T-helper 1 cell treated with Interleukin-12 subunit alpha and Interleukin-12 subunit beta and Interleukin-4 antibody, amounts not matched to agents 30 ng/mL and 1 ng/mL, for 36 hours (primary cell): ENCODE measurements around the gene MFSD6. TPM values are rescaled to one million over a fixed set of nuclear protein-coding genes. Genes with fewer than 3 reads are reported as not detected.
"Not testable (repeated sequence)": the region's sequence is repeated elsewhere in the genome, so short reads cannot be mapped to it uniquely, and the experiment has no call there.

Source experiments
- intact Hi-C: fragments of 100-400 bp; cut with micrococcal nuclease; formaldehyde crosslinking; loops from one replicate; pipeline ENCODE4 v1.15.1; 2024
- total RNA-seq: library from RNA; stranded (reverse); gene quantifications from 2 replicates; pipeline ENCODE4 v1.2.3, GENCODE V29; 2022

Gene MFSD6
- total RNA-seq, 1 donor from 2014 or later, result 53.9 TPM

DNA sequence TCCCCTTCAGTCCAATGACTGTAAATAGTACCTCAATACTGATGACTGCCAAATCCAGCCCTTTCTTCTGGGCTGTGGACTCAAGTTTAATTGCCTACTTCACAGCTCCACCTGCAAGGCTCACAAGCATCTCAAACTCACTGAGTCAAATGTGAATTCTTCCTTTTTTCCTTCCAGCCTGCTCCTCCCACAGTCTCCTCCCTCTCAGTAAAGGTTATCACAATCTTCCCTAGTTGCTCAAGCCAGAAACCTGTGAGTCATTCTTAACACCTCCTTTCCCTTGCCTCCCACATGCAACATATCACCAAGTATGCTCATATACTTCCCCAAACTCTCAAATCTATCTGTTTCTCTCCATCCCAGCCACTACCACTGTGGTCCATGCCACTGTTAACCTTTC, 3.7 kb upstream of the MFSD6 start:
- intact Hi-C loops, result no loop called here

DNA sequence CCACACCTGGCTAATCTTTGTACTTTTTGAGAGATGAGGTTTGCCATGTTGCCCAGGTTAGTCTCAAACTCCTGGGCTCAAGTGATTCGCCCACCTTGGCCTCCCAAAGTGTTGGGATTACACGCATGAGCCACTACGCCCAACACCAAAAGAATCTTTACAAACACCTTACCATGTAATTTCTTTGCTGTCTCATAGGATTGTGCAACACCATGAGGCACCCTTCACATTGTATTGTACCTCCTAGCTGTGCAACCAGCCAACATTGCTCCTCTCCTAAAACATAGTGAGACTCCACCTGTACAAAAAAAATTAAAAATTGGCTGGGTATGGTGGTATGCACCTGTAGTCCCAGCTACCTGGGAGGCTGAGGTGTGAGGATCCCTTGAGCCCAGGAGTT, 3.1 kb upstream of the MFSD6 start:
- intact Hi-C loops, result loop anchor here (5.0 kb wide), 3 partner anchors 63 to 643 kb away; partner anchors contain the start of genes INPP1 and OSGEPL1

DNA sequence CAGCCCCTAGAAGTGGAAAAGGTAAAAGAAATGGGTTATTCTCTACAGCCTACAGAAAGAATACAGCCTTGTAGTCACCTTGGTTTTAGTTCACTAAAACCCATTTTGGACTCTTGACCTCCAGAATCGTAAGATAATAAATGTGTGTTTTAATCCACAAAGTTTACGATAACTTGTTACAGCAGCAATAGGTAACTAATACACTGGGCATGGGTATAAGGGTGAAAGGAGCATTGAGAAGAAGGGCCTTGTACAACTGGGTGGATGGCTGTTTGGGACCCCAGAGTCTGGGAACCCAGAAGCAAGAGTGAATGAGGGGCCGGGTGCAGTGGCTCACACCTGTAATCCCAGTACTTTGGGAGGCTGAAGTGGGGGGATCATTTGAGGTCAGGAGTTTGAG, 2.2 kb upstream of the MFSD6 start:
- intact Hi-C loops, result loop anchor here (2.0 to 5.0 kb wide), 5 partner anchors 23 to 745 kb away; partner anchors contain the start of genes ASNSD1, INPP1 and OSGEPL1

DNA sequence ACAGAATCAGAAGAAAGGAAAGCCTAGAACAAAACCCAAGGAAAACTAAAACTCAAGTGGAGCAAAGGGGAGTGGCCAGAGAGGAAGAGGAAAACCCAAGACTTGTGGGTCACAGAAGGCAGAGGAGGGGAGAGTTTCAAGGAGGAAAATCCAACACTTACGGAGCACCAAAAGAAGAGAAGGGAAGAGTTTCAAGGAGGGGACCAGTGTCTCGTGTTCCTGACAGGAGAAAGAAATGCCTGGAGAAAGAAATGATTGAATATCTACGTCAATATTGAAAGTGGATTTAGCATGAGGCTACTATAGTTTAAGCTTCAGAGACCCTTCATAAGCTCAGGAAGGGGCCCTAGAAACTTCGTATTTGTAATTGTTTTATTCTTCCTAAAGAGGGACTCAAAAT, 1.4 kb upstream of the MFSD6 start:
- intact Hi-C loops, result loop anchor here (1.0 to 5.0 kb wide), 12 partner anchors 8 to 966 kb away; partner anchors contain the start of genes ASNSD1, HIBCH, INPP1 and NEMP2

DNA sequence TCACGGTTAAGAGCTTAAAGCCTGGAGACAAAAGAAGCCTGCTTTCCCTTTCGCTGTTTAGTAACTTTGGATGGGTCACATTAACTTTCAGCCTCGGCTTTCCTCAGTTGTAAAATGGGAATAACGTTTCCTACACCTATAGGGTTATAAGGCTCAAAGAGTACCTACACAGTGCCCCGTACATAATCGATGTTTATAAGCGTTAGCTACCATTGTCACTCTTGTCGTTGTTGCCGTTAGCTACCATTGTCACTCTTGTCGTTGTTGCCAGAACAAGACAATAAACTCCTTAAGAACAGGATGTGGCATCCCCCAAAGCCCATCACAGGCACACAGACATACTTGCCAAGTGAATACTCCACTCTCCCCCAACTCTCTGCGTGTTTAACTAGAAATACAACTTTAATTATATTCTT, 901 bp upstream of the MFSD6 start:
- intact Hi-C loops, result loop anchor here (1.0 to 5.0 kb wide), 12 partner anchors 8 to 966 kb away; partner anchors contain the start of genes ASNSD1, HIBCH, INPP1 and NEMP2

DNA sequence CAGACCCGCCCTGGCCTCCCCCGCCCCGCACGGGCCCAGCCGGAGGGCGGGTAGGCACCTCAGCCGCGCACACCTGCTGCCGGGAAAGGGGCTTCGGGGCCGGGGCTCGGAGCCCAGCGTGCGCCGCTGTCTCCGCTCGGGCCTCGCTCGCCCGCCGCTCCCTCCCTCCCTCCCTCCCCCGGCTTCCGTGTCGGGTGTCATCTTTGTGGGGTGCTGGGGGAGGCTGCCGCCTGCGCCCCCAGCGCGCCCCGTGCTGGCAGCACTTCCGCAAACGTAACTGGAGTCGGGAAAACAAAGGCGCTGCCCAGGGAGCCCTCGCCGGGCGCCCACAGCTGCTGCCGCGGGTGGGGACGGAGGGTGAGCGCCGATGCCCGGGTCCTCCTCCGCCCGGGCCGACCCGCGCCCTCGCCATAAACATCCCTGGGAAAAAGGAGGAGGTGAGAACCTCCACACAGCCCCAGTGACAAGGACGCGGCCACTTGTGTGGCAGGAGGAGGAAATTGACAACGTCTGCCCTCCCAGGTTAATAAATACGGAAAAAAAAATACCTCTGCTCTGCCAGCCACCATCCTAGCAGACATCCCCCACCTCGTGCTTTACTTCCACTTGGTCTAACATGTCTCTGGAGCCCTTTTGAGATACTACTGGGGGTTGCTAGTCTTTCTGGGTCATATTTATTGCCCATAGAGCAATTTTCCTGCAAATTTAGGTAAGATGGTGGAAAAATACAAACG, 550 bp downstream of the MFSD6 start:
- intact Hi-C loops, result loop anchor here (1.0 to 5.0 kb wide), 6 partner anchors 66 to 1272 kb away; partner anchors contain the start of genes INPP1 and OSGEPL1

DNA sequence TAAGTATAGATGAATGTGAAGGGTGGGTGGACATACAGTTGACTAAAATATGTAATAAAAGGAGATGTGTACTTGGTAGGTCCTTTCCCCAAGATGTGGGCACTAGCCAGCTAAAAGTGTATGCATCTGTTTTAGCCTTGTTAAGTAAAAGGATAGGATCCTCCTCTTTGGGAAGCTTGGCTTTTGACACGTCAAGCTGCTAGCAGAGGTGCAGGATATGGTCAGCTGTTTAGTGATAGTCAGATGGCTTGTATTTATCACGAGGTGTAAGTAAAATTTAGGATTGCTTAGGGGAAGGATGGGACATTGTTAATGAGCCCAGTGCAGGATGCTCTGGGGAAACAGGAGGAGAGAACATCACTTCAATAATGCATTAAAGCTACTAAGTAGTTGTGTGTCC, 1.5 kb downstream of the MFSD6 start:
- intact Hi-C loops, result loop anchor here (2.0 to 5.0 kb wide), 5 partner anchors 67 to 1271 kb away; partner anchors contain the start of genes INPP1 and OSGEPL1

DNA sequence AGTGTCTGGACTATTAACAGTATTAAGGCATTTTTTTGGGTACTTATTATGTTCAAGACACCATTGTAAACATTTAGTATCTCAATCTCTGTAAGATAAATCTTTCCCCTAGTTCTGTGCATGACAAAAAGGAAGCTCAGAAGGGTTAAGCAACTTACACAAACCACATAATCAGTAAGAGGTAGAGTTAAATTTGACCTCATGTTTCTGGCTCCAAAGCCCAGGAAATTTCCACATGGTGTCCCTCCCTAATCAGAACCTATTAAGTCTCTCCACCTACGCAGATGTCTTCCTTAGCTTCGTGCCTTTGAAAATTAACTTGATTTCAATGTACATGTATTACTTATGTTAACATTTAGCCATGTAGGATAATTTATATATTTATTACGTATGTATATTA, 2.0 kb downstream of the MFSD6 start:
- intact Hi-C loops, result no loop called here

DNA sequence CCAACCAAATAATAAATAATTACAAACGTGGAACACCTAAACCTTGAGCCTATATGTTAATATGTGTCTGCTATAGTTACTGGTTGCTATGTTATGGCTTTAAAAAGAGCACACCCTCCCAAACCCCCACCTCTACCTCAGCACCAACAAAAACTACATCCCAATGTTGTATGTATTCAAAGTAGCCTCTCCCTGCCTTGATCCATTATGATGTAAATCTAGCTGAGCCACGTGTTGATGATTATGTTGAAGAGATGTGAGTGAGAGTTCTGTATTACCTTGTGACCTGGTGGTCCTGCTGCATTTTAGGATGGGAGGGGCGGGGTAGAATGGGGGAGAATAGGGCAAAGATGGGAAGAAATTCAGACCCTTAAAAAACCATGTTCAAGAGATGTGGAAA, 4.8 kb downstream of the MFSD6 start:
- intact Hi-C loops, result no loop called here

DNA sequence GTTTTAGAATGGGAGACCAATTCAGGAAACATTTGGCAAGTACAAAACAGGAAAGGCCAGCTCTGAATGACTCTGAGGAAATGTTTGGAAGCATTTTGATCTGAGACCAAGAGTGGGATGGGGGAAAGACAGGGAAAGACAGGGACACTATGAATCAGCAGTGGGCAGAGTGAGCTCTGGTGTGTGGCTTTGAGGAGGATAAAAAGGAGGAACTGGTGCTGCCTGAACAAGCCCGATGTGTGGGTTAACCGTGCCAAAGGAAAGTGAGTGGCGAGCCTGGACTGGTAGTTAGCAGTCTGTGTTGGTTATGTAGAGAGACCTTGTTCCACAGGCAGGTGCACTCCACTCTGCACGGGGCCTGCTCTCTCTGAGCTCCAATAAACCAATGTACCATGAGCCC, 5.3 kb downstream of the MFSD6 start:
- intact Hi-C loops, result no loop called here

DNA sequence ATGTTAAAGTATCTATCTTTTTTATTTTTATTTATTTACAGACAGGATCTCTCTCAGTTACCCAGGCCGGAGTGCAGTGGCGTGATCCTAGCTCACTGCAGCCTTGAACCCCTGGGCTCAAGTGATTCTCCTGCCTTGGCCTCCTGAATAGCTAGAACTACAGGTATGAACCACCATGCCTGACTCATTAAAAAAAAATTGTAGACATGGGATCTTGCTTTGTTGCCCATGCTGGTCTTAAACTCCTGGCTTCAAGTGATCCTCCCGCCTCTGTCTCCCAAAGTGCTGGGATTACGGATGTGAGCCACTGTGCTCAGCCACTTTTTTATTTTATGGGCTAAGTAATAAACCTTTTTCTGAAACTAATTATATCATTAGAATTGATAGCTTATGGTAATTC, 7.1 kb downstream of the MFSD6 start:
- intact Hi-C loops, result loop anchor here (1.0 kb wide), 1 partner anchor 8 kb away; no protein-coding TSS in a partner anchor

DNA sequence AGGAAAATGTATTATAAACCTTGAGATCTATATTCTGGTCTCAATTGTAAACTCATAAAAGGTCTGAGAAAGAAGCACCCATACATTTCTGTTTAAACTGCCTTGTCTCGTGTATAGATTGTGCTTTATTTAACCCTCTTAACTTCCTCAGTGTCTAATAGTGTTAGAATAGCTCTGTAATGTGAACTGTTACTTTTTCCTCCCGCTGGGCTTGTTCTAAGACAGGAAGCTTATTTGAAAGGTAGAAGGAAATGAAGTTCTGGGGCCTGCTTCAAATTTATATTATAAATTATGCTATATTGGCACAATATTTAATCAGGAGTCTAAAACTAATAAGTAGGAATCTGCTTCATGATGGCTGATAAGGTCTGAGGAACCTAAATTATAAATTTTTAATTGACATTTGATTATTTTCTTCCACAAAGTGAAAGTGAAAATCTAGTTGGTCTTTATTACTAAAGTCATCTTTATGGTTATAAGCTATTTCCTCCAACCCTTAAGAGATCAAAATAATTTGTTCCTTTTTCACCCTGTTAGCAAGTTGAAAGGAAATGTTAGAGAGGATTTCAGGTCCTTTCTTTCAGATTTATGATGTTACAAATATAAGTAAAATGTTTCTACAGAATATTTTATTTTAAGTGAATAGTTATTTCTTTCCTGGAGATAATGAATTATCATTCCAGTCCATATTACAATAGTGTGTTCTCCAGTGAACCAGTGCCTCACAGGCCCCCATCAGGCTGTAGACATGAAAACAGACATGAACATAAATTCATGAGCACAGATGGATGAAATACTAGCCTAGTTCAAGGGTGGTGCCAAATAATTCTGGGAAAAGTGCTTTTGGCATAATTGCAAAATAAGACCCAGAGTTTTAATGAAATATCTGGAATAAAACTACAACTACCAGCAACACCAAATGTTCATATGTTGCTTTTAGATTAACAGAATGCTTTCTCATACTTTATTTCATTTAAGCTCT, 7.9 kb downstream of the MFSD6 start:
- intact Hi-C loops, result loop anchor here (1.0 kb wide), 1 partner anchor 9 kb away; no protein-coding TSS in a partner anchor

DNA sequence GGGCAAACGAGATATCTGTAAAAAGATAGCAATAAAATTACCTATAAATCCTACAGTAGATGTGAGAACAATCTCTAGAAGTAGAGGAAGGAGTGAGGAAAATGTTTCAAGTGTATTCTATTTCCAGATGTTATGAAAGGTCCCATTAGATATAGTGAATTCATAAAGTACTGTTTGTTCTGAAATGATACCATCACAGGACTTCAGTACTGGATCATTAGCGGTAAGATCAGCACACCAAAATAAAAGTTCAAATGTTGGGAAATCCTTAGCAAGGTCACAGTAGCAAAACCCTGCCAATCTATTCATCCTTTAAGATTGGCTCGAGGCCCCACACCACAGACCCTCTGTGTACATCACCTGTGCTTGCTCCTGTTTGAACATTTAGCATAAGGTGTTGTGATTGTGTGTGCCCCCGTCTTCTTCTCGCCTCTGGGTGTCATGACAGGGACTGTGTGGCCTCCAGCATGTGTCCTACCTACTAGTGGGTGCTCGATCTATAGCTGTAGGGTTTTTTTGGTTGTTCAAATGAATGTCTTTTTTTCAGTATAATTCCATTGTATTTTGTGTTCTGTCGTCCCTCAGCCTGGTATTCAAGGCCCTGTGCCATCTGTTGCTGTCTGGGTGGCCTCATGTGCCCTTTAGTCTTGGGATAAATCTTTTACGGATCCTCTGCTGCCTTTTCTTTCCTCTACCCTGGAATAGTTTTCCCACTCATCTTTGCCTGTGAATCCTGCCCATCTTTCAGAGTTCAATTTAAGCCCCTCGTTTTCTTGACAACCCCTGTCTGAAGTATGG, 9.1 kb downstream of the MFSD6 start:
- intact Hi-C loops, result no loop called here

DNA sequence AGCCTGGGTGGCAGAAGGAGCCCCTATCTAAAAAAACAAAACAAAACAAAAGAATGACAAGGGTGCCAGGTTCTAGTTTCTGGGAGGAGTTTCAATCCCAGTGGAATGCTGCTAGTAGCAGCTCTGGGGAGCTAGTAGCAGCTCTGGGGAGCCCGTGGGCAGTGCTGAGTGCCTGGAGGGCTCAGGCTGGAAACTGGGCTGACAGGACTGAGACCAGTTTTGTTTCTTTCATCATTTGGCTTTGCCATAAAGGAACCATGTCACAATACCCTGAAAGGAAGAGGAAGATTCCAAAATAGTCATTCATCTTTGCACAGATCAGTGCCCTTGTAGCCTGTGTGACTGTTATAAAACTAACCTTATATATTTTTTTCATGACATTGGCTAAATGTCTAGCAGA, 10.6 kb downstream of the MFSD6 start:
- intact Hi-C loops, result no loop called here

DNA sequence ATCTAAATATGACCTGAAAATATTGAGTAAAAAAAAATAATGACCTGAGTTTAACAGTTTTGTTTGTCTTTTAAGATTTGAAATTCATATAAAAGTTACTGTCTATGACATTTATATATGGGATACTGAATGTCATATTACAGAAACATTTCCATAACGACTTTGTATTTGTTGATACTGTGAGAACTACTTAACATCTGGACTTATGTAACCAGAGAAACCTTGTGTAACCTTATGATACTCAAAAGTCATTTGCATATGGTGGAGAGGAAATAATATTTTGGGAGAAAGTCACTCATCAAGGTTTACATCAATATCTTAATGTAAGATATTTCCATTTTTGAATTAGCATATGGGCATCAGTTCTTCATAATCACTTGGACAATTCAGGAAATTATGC, 12.6 kb downstream of the MFSD6 start:
- intact Hi-C loops, result no loop called here

DNA sequence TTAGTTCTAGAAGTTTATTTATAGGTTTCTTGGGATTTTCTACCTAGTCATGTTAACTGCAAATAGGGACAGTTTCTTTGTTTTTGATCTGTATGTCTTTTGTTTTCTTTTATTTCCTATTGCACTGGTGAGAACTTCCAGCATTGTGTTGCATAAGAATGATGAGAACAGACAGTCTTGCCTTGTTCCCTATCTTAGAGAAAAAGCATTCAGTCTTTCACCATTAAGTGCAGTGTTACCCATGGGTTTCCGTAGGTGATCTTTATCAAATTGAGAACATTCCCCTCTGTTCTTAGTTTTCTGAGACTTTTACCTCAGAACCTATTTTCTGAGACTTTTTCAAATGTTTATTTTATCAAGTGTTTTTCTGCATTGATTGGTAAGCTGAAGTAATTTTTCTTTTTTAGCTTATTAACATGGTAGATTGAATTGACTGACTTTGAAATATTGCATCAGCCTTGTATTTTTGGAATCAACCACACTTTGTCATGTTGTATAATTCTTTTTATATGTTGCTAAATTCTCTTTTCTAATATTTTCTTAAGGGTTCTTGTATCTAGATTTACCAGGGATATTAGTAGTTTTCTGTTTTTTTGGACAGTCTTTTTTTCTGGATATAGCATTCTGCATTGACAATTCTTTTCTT, 17.2 kb downstream of the MFSD6 start:
- intact Hi-C loops, result no loop called here

DNA sequence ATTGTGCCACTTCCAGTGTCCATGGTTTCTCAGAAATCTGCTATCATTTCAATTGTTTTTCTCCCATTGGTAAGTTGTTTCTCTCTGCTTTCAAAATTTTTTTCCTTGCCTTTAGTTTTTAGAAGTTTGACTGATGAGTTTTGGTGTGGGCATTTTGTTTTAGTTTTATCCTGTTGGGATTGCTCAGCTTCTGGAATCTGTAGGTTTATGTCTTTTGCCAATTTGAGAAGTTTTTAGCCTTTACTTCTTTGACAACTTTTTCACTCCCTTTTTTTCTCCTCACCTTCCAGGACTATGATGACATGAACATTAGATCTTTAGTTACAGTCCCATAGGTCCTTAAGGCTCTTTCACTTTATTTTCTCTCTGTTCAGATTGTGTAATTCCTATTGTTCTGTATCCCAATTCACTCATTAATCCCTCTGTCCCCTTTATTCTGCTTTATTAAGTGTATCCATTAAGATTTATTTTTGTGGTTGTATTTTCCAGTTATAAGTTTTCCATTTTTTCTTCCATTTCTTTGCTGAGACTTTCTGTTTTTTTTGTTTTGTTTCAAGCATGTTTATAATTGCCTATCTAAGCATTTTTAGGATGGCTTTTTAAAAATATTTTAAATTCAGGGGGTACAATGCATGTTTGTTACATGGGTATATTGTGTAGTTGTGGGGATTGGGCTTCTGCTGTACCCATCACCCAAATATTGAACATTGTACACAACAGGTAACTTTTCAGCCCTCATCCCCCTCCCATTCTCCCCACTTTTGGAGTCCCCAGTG, 17.9 kb downstream of the MFSD6 start:
- intact Hi-C loops, result no loop called here

DNA sequence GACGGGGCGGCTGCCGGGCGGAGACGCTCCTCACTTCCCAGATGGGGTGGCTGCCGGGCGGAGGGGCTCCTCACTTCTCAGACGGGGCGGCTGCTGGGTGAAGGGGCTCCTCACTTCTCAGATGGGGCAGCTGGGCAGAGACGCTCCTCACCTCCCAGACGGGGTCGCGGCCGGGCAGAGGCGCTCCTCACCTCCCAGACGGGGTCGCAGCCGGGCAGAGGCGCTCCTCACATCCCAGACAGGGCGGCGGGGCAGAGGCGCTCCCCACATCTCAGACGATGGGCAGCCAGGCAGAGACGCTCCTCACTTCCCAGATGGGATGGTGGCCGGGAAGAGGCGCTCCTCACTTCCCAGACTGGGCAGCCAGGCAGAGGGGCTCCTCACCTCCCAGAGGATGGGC, 22.7 kb downstream of the MFSD6 start:
- intact Hi-C loops, result not testable (repeated sequence)

DNA sequence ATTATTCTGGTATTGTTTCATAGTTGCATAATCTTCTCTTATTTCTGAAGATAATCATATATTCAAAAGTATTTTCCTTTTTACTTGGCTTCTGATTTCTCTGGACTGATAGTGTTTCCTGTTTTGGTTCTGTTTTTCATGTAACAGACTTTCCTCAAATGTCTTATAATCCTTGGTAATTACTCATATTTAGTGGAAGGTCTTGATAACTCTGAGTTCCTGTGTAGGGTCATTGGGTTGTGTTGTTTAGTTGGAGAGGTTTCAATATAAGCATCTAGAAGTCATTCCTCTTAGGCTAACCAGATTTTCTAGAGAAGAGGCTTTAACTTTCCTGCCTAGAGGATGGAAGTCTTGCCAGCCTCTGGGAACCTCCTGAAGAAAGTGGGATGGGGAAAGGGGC, 23.8 kb downstream of the MFSD6 start:
- intact Hi-C loops, result no loop called here
